OCI-LY1 (cell line): ENCODE results near the gene TULP4.
A peak's percentile ranks its signal among the peaks of the same experiment; 100 is the strongest.

Source experiments
- H2AFZ ChIP-seq: fragments of 200-600 bp; sonication (generic), shearing (Covaris generic); 2 replicates; pipeline ENCODE4 v1.6.0; 2014; ENCODE audit warnings: antibody characterized with exemption, mild to moderate bottlenecking, low read length
- H3F3A ChIP-seq: fragments of 200-600 bp; sonication (generic), shearing (Covaris generic); 2 replicates; pipeline ENCODE4 v1.6.0; 2014; ENCODE audit warnings: mild to moderate bottlenecking, antibody characterized with exemption, low read length, moderate library complexity; ENCODE audit not compliant: insufficient read depth
- H3K27ac ChIP-seq: fragments of 200-600 bp; sonication (generic); 2 replicates; pipeline ENCODE4 v1.5.1; 2014; ENCODE audit warnings: low read length, mixed run types, mild to moderate bottlenecking, low read depth; ENCODE audit not compliant: poor library complexity, severe bottlenecking
- H3K27me3 ChIP-seq: fragments of 200-600 bp; sonication (generic); 2 replicates; pipeline ENCODE4 v1.6.0; 2014; ENCODE audit warnings: antibody characterized with exemption, mild to moderate bottlenecking, low read length, moderate library complexity; ENCODE audit not compliant: insufficient read depth
- H3K36me3 ChIP-seq: fragments of 200-600 bp; sonication (generic); 2 replicates; pipeline ENCODE4 v1.6.1; 2014; ENCODE audit warnings: mild to moderate bottlenecking, antibody characterized with exemption, low read length, moderate library complexity, mixed read lengths; ENCODE audit not compliant: insufficient read depth
- H3K4me1 ChIP-seq: fragments of 200-600 bp; sonication (generic); 2 replicates; pipeline ENCODE4 v1.5.1; 2014; ENCODE audit warnings: mild to moderate bottlenecking, low read length, moderate library complexity; ENCODE audit not compliant: insufficient read depth, severe bottlenecking
- H3K4me2 ChIP-seq: fragments of 200-600 bp; sonication (generic), shearing (Covaris generic); 2 replicates; pipeline ENCODE4 v1.6.1; 2014; ENCODE audit warnings: low read length
- H3K4me3 ChIP-seq: fragments of 200-600 bp; sonication (generic); 2 replicates; pipeline ENCODE4 v1.5.1; 2014; ENCODE audit warnings: low read length, low read depth, mild to moderate bottlenecking, mixed read lengths; ENCODE audit not compliant: poor library complexity, severe bottlenecking
- H3K79me2 ChIP-seq: fragments of 200-600 bp; shearing (Covaris generic); 2 replicates; pipeline ENCODE4 v1.6.1; 2016; ENCODE audit warnings: mixed run types, low read length, mixed read lengths; ENCODE audit not compliant: insufficient read depth
- H3K9ac ChIP-seq: fragments of 200-600 bp; sonication (generic), shearing (Covaris generic); 2 replicates; pipeline ENCODE4 v1.6.1; 2014; ENCODE audit warnings: mild to moderate bottlenecking, low read length, mixed read lengths
- H3K9me2 ChIP-seq: fragments of 200-600 bp; sonication (generic), shearing (Covaris generic); 2 replicates; pipeline ENCODE4 v1.6.1; 2014; ENCODE audit warnings: low read depth, mild to moderate bottlenecking, low read length, mixed read lengths
- H3K9me3 ChIP-seq: fragments of 200-600 bp; shearing (Covaris generic); 2 replicates; pipeline ENCODE4 v1.6.1; 2014; ENCODE audit warnings: low read length, mixed read lengths
- H4K20me1 ChIP-seq: fragments of 200-600 bp; sonication (generic), shearing (Covaris generic); 2 replicates; pipeline ENCODE4 v1.6.0; 2016; ENCODE audit warnings: mild to moderate bottlenecking, low read length; ENCODE audit not compliant: insufficient read depth
- EZH2 ChIP-seq: fragments of 200-600 bp; sonication (generic), shearing (Covaris generic); IDR thresholded peaks from 2 replicates; pipeline ENCODE4 v1.8.0; 2017; ENCODE audit warnings: borderline replicate concordance, mixed run types, mild to moderate bottlenecking, antibody characterized with exemption, low read length, moderate library complexity, mixed read lengths
- TF ChIP-seq, protein P1 (sequence below): fragments of 200-600 bp; sonication (generic), shearing (Covaris generic); IDR thresholded peaks from 2 replicates; pipeline ENCODE4 v1.5.1; 2017; ENCODE audit warnings: mild to moderate bottlenecking, antibody characterized with exemption, low read length, moderate library complexity, mixed read lengths

The TULP4 gene

DNA sequence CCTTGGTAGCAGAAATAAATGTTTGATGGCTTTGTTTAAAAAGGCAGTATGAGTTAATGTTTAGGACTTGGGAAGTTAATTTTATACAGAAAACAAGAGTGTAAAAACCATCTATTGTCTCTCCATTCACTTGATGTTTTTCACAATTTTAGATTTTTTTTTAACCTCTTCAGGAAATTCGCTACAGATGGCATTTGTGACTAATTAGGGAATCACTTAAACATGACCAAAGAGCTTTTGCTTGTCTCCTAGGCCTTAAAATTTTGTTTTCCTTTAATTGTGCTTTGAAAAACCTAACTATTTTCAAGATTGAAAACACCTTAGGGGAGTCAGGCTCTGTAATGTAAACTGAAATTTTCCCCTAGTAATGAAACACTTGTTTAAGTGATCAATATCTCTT, 17.3 kb downstream of the TULP4 start:
- H3K27ac ChIP-seq, result peak overlapping the region; percentile 86
- no peaks in the 10 kb centered on the region for H3K9me2 ChIP-seq
- H3K27me3 ChIP-seq, result no peaks in the 10 kb centered on the region
- no peaks in the 10 kb centered on the region for H4K20me1 ChIP-seq
- peaks cover 37% of the 10 kb centered on the region for H3K36me3 ChIP-seq
- H3K4me3 ChIP-seq, result no peak overlapping the region
- peaks cover 13% of the 10 kb centered on the region for H3K9me3 ChIP-seq
- H3K4me2 ChIP-seq, result peak overlapping the region; percentile 41; the same call in 1 of the 2 replicates
- H3K79me2 ChIP-seq, result peaks cover 90% of the 10 kb centered on the region
- no peak overlapping the region for H2AFZ ChIP-seq
- no peak overlapping the region for H3K9ac ChIP-seq
- no peaks in the 10 kb centered on the region for H3F3A ChIP-seq
- H3K4me1 ChIP-seq, result peaks cover 52% of the 10 kb centered on the region
- TF ChIP-seq, protein P1, sequence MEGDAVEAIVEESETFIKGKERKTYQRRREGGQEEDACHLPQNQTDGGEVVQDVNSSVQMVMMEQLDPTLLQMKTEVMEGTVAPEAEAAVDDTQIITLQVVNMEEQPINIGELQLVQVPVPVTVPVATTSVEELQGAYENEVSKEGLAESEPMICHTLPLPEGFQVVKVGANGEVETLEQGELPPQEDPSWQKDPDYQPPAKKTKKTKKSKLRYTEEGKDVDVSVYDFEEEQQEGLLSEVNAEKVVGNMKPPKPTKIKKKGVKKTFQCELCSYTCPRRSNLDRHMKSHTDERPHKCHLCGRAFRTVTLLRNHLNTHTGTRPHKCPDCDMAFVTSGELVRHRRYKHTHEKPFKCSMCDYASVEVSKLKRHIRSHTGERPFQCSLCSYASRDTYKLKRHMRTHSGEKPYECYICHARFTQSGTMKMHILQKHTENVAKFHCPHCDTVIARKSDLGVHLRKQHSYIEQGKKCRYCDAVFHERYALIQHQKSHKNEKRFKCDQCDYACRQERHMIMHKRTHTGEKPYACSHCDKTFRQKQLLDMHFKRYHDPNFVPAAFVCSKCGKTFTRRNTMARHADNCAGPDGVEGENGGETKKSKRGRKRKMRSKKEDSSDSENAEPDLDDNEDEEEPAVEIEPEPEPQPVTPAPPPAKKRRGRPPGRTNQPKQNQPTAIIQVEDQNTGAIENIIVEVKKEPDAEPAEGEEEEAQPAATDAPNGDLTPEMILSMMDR, result no peak
- TF ChIP-seq EZH2, result no peak

DNA sequence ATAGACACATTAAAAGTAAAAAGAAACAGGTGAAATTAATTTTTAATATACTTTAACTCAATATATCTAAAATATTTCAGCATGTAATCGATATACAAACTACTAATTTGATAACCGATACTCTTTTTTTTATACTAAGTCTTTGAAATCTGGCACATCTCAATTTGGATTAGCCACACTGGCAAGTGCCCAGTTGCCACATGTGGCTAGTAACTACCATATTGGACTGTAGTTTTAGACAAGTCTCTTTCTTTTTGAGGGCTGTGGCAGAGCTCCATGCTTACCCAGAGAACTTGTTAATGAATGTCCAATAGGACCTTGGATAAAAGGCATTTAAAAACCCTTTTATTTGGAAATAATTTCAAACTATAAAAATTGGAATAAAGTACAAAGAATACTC, 17.8 kb downstream of the TULP4 start:
- no peak for TF ChIP-seq EZH2
- TF ChIP-seq, protein P1, result no peak

DNA sequence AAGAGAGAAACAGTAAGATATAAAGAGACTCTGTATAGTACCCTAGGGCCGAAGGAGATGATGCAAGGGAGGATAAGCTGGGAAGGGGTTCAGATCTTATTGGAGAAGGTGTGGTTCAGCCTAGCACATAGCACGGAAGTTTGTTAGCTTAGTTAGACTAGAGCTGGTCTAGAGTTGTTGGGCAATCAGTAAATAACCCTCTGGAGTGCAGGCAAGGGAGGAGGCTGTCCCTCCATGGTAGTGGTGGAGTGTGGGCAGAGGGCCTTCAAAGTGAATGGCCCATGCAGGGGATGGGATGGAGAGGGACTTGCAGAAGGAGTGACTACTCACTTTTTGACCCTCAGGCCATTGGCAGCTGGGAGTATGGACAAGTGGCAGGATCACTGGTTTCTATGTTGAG, 20.0 kb downstream of the TULP4 start:
- no peak for TF ChIP-seq EZH2
- TF ChIP-seq, protein P1, result no peak
- H3K4me1 ChIP-seq, result peaks cover 35% of the 10 kb centered on the region
- H3K36me3 ChIP-seq, result peaks cover 41% of the 10 kb centered on the region
- no peak overlapping the region for H3K4me3 ChIP-seq
- no peaks in the 10 kb centered on the region for H3K27me3 ChIP-seq
- H3K27ac ChIP-seq, result no peak overlapping the region
- peaks cover 72% of the 10 kb centered on the region for H3K79me2 ChIP-seq
- peaks cover 13% of the 10 kb centered on the region for H3K9me3 ChIP-seq
- no peak overlapping the region for H3K9ac ChIP-seq
- no peak overlapping the region for H3K4me2 ChIP-seq
- H3F3A ChIP-seq, result no peaks in the 10 kb centered on the region; the same call in 1 of the 2 replicates
- no peak overlapping the region for H2AFZ ChIP-seq
- H3K9me2 ChIP-seq, result no peaks in the 10 kb centered on the region
- H4K20me1 ChIP-seq, result no peaks in the 10 kb centered on the region

More for the DNA sequence above, 17.8 kb downstream of the TULP4 start:
- Histone ChIP-seq H2AFZ (no peak overlapping the region), H3K27me3 (no peaks in the 10 kb centered on the region), H3K9ac (no peak overlapping the region), H3K27ac (no peak overlapping the region), H4K20me1 (no peaks in the 10 kb centered on the region), H3K4me2 (no peak overlapping the region), H3K79me2 (peaks cover 86% of the 10 kb centered on the region), H3F3A (no peaks in the 10 kb centered on the region), H3K9me2 (no peaks in the 10 kb centered on the region), H3K9me3 (peaks cover 13% of the 10 kb centered on the region), H3K4me3 (no peak overlapping the region), H3K36me3 (peaks cover 37% of the 10 kb centered on the region), H3K4me1 (peaks cover 47% of the 10 kb centered on the region)
